22Rv1 (cell line): ENCODE data around the gene DROSHA.

Source experiments
- ZFX ChIP-seq: fragments of 450-650 bp; IDR thresholded peaks from 2 replicates; pipeline ENCODE4 v1.6.1; 2017; ENCODE audit warnings: antibody characterized with exemption, borderline replicate concordance
- TF ChIP-seq, protein P1 (sequence below): fragments of 450-650 bp; IDR thresholded peaks from 2 replicates; pipeline ENCODE4 v1.5.1; 2017; ENCODE audit warnings: mild to moderate bottlenecking

DNA sequence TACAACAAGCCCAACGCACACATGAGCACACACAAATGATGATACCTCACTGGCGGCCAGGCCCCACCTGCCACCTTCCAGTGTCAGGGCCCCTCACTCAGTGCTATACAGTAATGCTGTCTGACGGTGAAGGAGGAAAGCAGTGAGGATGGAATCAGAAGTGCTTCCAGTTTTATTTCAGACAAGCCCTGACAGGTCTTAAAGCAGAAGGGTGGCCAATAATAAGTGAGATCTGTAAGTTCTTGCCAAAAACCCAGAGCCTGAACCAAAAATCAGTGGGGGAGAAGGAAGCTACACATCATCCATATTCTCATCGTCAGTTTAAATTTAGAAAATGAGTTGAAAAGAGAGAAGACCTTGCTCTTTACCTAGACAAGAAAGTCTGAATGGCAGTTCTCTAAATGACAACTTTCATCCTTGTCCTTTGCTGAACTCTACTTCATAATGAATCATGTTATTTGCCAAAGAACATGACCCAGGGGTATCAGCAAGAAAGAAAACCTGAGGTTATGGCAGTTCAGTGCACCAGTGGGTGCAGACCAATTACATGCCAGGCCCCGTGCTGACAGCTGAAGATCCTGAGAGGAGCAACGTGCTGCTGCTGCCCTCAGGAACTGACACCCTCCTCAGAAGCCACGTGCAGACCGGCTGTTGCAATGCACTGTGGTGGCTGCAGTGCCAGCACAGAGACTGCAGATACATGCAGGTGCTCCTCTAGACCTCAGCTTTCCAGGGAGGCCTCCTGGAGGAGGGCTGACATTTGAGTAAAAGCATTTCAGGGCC is 118.7 kb downstream of the DROSHA start:
- TF ChIP-seq, protein P1, sequence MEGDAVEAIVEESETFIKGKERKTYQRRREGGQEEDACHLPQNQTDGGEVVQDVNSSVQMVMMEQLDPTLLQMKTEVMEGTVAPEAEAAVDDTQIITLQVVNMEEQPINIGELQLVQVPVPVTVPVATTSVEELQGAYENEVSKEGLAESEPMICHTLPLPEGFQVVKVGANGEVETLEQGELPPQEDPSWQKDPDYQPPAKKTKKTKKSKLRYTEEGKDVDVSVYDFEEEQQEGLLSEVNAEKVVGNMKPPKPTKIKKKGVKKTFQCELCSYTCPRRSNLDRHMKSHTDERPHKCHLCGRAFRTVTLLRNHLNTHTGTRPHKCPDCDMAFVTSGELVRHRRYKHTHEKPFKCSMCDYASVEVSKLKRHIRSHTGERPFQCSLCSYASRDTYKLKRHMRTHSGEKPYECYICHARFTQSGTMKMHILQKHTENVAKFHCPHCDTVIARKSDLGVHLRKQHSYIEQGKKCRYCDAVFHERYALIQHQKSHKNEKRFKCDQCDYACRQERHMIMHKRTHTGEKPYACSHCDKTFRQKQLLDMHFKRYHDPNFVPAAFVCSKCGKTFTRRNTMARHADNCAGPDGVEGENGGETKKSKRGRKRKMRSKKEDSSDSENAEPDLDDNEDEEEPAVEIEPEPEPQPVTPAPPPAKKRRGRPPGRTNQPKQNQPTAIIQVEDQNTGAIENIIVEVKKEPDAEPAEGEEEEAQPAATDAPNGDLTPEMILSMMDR, result no peak
- no peak for TF ChIP-seq ZFX
